Suprapubic skin (tissue), 4 donors: ENCODE measurements around the gene PAEP.

ENCODE experiments used
- POLR2A ChIP-seq, 2 donors: fragments of 450-650 bp; IDR thresholded peaks; one replicate each; pipeline ENCODE4 v1.6.1; 2017; ENCODE audit warnings: antibody characterized with exemption in 2 of 2, mild to moderate bottlenecking in 2 of 2, moderate library complexity in 2 of 2
- POLR2AphosphoS5 ChIP-seq, 3 donors: sonication (generic); formaldehyde crosslinking; IDR thresholded peaks; one replicate each; pipeline ENCODE4 v1.6.1; 2017; ENCODE audit warnings: antibody characterized with exemption in 3 of 3
- TF ChIP-seq, protein P1 (sequence below), 2 donors: fragments of 200-600 bp in 1 of 2; fragments of 450-650 bp in 1 of 2; sonication (generic) in 1 of 2; IDR thresholded peaks; one replicate each; pipeline ENCODE4 v1.5.1; 2016 to 2019; ENCODE audit warnings: antibody characterized with exemption in 2 of 2, mild to moderate bottlenecking in 1 of 2, moderate library complexity in 1 of 2

- TF ChIP-seq, protein P1, sequence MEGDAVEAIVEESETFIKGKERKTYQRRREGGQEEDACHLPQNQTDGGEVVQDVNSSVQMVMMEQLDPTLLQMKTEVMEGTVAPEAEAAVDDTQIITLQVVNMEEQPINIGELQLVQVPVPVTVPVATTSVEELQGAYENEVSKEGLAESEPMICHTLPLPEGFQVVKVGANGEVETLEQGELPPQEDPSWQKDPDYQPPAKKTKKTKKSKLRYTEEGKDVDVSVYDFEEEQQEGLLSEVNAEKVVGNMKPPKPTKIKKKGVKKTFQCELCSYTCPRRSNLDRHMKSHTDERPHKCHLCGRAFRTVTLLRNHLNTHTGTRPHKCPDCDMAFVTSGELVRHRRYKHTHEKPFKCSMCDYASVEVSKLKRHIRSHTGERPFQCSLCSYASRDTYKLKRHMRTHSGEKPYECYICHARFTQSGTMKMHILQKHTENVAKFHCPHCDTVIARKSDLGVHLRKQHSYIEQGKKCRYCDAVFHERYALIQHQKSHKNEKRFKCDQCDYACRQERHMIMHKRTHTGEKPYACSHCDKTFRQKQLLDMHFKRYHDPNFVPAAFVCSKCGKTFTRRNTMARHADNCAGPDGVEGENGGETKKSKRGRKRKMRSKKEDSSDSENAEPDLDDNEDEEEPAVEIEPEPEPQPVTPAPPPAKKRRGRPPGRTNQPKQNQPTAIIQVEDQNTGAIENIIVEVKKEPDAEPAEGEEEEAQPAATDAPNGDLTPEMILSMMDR (IDR thresholded peaks at IDR 0.05): peak; percentile 29 to 75
- no peak for TF ChIP-seq POLR2AphosphoS5 (IDR thresholded peaks at IDR 0.05)
- no peak for TF ChIP-seq POLR2A (IDR thresholded peaks at IDR 0.05)
Observed at GRCh38 chr9:135602789-135603481, 41.4 kb downstream of the PAEP start.
